Astrocyte of the cerebellum (primary cell): ENCODE results near the gene CNDP2.
"Not testable (repeated sequence)": the region's sequence is repeated elsewhere in the genome, so short reads cannot be mapped to it uniquely, and the experiment has no call there.

ENCODE experiments used
- DNase-seq: peaks from one replicate; pipeline ENCODE4 v3.0.0-alpha.2; 2011; ENCODE audit warnings: low read depth
- H3K4me3 ChIP-seq: 2 replicates; pipeline ENCODE4 v1.5.1; 2011; ENCODE audit warnings: mild to moderate bottlenecking, low read depth, low read length, moderate library complexity
- in situ Hi-C: cut with HindIII; loops from 2 replicates; pipeline ENCODE4 v1.10.0; 2017; ENCODE audit warnings: low sequenced_read_pairs
- TF ChIP-seq, protein P1 (sequence below): IDR thresholded peaks from 2 replicates; pipeline ENCODE4 v1.5.1; 2012; ENCODE audit warnings: low read length, low read depth, moderate library complexity, mild to moderate bottlenecking; ENCODE audit errors: missing control alignments

CNDP2 gene

DNA sequence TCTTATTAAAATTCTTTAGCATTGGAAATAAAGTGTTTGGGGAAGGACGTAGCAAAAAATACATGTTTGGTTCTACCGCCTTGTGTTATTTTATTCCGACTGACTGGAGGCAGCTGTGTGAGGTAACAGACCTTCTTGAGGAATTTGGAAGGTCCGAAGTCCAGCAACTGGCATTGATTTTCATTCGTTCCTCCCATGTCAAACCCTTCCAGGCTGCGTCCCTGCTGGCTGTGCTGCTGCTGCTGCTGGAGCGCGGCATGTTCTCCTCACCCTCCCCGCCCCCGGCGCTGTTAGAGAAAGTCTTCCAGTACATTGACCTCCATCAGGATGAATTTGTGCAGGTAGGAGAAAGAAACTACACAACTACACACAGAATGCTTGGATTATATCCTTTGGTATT, 60.0 kb downstream of the CNDP2 start:
- TF ChIP-seq, protein P1, sequence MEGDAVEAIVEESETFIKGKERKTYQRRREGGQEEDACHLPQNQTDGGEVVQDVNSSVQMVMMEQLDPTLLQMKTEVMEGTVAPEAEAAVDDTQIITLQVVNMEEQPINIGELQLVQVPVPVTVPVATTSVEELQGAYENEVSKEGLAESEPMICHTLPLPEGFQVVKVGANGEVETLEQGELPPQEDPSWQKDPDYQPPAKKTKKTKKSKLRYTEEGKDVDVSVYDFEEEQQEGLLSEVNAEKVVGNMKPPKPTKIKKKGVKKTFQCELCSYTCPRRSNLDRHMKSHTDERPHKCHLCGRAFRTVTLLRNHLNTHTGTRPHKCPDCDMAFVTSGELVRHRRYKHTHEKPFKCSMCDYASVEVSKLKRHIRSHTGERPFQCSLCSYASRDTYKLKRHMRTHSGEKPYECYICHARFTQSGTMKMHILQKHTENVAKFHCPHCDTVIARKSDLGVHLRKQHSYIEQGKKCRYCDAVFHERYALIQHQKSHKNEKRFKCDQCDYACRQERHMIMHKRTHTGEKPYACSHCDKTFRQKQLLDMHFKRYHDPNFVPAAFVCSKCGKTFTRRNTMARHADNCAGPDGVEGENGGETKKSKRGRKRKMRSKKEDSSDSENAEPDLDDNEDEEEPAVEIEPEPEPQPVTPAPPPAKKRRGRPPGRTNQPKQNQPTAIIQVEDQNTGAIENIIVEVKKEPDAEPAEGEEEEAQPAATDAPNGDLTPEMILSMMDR = no peak
- no peak for DNase-seq
- in situ Hi-C loops = no loop called here
- no peak overlapping the region for H3K4me3 ChIP-seq

GRCh38 chr18:74558096-74558495, 61.9 kb downstream of the CNDP2 start:
- DNase-seq = no peak
- TF ChIP-seq, protein P1 = no peak
- in situ Hi-C loops = no loop called here

DNA sequence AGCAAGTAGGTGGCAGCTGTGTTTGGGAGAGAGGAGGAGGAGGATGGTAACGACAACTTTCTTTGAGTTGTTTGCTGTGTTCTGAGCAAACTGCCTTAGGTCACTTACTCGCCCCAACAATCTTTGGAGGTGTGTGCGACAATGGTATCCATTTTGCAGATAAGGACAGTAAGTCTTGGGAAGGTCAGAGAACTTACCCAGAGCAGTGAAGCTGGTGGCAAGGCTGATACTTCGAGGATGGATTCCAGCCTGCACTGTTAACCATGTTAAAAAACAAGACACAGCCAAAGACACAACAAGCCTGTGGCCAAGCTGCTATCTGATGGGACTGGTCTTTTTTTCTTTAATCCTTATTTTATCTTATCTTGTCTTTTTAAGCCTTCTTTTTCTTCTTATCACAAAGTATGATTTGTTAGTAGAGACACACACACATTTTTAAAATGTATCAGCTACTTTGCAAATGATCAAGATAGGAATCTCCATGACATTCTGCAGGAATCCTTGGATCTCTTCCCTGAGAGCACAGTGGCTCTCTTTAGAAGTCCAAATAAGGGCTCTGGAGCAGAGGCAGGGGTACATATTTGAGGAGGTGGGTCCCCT, 66.1 kb downstream of the CNDP2 start:
- TF ChIP-seq, protein P1 = no peak
- in situ Hi-C loops = no loop called here
- no peak overlapping the region for H3K4me3 ChIP-seq
- DNase-seq = no peak

More at GRCh38 chr18:74558096-74558495, 61.9 kb downstream of the CNDP2 start:
- no peak overlapping the region for H3K4me3 ChIP-seq

- TF ChIP-seq, protein P1 = no peak
- in situ Hi-C loops = no loop called here
- no peak for DNase-seq
- no peak overlapping the region for H3K4me3 ChIP-seq
These were observed 66.6 kb downstream of the CNDP2 start for GRCh38 chr18:74562775-74563174.

DNA sequence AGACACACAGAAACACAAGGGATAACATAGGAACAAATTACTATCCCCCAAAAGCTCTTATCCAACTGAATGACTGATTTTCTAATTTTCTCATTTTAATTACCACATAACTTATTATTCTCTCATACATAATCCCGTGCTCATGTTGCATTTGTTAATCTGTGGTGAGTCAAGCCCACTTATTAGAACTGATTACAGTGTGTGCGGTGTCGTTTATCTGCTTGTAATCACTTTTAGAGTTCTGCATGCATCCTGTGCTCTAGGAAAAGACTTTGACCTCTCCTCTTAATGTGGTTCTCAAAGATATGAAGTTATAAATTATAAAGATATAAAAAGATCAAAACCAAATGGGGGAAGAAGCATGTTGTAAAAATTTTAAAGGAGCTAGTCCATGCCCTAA, 67.8 kb downstream of the CNDP2 start:
- H3K4me3 ChIP-seq = no peak overlapping the region
- no peak for DNase-seq
- in situ Hi-C loops = no loop called here
- TF ChIP-seq, protein P1 = no peak

- in situ Hi-C loops, DNase-seq, H3K4me3 ChIP-seq: not testable (repeated sequence)
These were observed 69.0 kb downstream of the CNDP2 start for GRCh38 chr18:74565164-74565563.

DNA sequence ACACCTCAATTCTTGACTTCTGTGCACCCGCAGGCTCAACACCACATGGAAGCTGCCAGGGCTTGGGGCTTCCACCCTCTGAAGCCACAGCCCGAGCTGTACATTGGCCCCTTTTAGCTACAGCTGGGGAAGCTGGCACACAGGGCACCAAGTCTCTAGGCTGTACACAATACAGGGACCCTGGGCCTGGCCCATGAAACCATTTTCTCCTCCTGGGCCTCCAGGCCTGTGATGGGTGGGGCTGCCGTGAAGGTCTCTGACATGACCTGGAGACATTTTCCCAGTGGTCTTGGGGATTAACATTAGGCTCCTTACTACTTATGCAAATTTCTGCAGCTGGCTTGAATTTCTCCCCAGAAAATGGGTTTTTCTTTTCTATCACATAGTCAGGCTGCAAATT, 69.8 kb downstream of the CNDP2 start:
- H3K4me3 ChIP-seq, in situ Hi-C loops: not testable (repeated sequence)

DNA sequence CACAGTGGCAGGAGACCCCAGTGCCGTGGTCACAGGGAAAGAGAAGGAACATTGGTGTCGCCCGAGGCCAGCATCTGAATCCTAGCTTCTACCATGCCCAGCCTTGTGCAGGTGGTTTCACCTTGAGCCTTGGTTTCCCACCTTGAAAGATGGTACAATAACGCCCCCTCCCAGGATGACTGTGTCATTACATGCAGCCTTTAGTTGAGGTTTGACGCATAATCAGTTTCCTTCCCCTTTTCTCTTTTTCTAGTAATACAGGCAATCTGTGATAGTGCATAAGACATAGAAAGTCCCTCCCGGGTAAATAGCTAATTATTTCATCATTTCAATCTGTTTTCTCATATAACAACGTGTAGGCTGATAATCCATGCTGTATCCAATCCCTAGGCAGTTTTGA, 71.7 kb downstream of the CNDP2 start:
- H3K4me3 ChIP-seq = no peak overlapping the region
- in situ Hi-C loops = no loop called here
- no peak for DNase-seq
- TF ChIP-seq, protein P1 = no peak

More for the DNA sequence above, 69.8 kb downstream of the CNDP2 start:
- DNase-seq = not testable (repeated sequence)
